SK-N-SH treated with all-trans-retinoic acid at 6 μM for 48 hours (cell line): ENCODE results near the gene MIPEP.

Experiments used
- ATAC-seq: fragments of 200-7000 bp; cut with Tn5 transposase; 3 replicates; pipeline ENCODE4 v1.9.1; 2020; ENCODE audit warnings: mild to moderate bottlenecking, moderate library complexity
- ESRRG ChIP-seq: fragments of 250-450 bp; sonication (Bioruptor Pico); IDR thresholded peaks from 2 replicates; pipeline ENCODE4 v1.6.1; 2021; ENCODE audit warnings: mild to moderate bottlenecking
- PPARA ChIP-seq: fragments of 250-450 bp; sonication (Bioruptor Pico); IDR thresholded peaks from 2 replicates; pipeline ENCODE4 v1.5.0; 2020; ENCODE audit warnings: mild to moderate bottlenecking, borderline replicate concordance
- TCF4 ChIP-seq: fragments of 250-450 bp; sonication (Bioruptor Pico); IDR thresholded peaks from 2 replicates; pipeline ENCODE4 v1.8.0; 2021; ENCODE audit warnings: mild to moderate bottlenecking, moderate library complexity, borderline replicate concordance
- TOX ChIP-seq: fragments of 250-450 bp; sonication (Bioruptor Pico); IDR thresholded peaks from 2 replicates; pipeline ENCODE4 v1.8.0; 2021; ENCODE audit warnings: mild to moderate bottlenecking, moderate library complexity, borderline replicate concordance
- ZC3H10 ChIP-seq: fragments of 250-450 bp; sonication (Bioruptor Pico); IDR thresholded peaks from 2 replicates; pipeline ENCODE4 v1.5.1; 2021; ENCODE audit warnings: mild to moderate bottlenecking, moderate library complexity
- ZFP3 ChIP-seq: fragments of 250-450 bp; sonication (Bioruptor Pico); IDR thresholded peaks from 2 replicates; pipeline ENCODE4 v1.5.0; 2020; ENCODE audit warnings: mild to moderate bottlenecking, moderate library complexity
- ZNF70 ChIP-seq: fragments of 450-650 bp; formaldehyde crosslinking; IDR thresholded peaks from 2 replicates; pipeline ENCODE4 v1.5.0; 2020; ENCODE audit warnings: mild to moderate bottlenecking, moderate library complexity
- TF ChIP-seq, protein P1 (sequence below): fragments of 250-450 bp; sonication (Bioruptor Pico); IDR thresholded peaks from 2 replicates; pipeline ENCODE4 v1.5.1; 2020; ENCODE audit warnings: low read depth, mild to moderate bottlenecking, moderate library complexity

MIPEP gene

DNA sequence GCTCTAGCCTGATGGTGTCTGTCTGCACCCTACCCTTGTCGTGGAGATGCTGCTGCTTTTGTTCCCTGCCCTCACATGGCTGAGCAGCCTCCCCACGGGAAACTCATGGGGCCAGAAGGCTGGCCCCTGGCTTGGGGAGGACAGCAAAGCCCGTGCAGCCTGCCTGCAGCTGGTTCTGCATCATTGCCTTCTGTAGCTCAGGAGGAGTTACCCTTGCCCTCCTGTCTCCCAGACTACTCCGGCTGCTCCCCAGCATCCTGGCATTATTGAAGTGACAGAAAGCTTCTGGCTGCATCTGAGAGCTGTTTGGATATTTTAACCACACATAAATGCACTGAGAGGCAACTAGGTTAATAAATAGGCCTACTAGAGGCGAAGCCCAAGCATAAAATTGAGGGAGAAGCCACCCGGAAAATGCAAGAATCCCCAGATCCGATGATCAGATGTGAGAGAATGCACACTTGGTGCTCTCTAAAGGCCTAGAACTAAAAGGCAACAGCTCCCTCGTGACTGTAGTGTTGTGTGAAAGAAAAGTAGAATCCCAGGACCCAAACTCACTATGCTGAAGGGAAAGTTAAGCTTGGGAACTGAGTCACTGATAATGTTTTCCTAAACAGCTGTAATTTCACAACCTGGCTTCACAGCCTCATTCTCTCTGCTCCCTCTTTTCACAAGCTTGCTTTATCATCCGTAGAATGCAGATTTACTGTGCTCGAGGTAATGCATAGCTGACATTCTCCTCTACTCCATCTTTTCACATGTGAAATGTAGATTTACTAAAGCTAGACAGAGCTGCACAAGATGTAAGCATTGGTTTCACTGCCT, 208.1 kb downstream of the MIPEP start:
- no peak for ATAC-seq
- TF ChIP-seq TOX (no peak), ZNF70 (CRISPR knock-in tag) (no peak), TCF4 (no peak), ZC3H10 (no peak), PPARA (CRISPR knock-in tag) (no peak), ZFP3 (CRISPR knock-in tag) (no peak), ESRRG (CRISPR knock-in tag) (no peak)
- TF ChIP-seq, protein P1, sequence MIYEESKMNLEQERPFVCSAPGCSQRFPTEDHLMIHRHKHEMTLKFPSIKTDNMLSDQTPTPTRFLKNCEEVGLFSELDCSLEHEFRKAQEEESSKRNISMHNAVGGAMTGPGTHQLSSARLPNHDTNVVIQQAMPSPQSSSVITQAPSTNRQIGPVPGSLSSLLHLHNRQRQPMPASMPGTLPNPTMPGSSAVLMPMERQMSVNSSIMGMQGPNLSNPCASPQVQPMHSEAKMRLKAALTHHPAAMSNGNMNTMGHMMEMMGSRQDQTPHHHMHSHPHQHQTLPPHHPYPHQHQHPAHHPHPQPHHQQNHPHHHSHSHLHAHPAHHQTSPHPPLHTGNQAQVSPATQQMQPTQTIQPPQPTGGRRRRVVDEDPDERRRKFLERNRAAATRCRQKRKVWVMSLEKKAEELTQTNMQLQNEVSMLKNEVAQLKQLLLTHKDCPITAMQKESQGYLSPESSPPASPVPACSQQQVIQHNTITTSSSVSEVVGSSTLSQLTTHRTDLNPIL (CRISPR knock-in tag), result no peak
